Activated T-helper 1 cell treated with Interleukin-2 at 50 U/mL for 16 hours (primary cell): ENCODE data around the gene FAXC.

ENCODE experiments used
- DNase-seq: peaks from one replicate; pipeline ENCODE4 v3.0.0-alpha.2; 2020; ENCODE audit warnings: low read depth

FAXC gene

DNA sequence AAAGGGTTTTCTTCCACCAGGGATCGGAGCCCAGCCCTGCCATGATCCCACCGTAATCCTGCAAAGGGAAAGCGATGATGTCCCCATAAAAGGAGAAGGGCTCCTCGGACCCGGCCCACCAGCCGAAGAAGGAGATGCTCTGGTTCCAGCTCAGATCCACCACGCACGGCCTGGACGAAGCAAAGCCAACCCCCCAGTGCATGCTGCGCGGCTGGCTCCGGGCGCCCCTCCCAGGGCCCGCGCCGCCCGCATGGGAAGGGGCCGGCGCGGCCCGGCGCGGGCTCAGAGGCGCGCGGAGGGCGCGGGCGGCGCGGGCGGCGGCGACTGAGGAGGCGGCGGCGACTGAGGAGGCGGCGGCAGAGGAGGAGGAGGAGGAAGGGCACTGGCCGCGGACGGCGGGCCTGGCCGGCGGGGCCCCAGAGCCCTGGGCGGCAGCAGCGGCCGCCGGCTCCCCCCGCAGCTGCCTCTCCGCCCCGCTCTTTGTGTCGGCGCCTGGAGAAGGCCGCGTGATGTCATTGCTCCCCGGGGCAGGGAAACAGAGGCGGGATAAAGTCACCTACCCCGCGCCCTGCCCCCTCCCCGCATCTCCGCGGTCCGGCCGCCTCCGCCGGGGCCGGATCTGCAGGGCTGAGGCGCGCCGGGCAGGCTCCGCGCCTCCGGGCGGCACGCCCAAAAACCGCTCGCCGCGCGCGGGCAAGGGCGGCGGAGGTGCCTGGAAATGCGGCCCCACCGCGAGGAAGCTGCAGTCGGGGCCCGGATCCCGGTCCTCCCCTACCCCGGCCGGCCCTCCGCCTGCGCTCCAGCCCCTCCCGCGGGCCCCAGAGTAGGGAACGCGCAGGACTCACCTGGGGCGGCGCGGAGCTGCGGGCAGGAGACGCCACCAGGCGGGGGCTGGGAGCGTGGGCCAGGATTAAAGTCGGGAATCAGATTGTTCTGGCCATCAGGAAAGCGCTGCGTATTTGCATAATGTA lies at the start of gene FAXC:
Gene FAXC, minus strand, starts transcription at position 504 of the 971 bp plus-strand sequence. Its CDS starts 302 bp downstream, at position 202.
- DNase-seq = no peak

DNA sequence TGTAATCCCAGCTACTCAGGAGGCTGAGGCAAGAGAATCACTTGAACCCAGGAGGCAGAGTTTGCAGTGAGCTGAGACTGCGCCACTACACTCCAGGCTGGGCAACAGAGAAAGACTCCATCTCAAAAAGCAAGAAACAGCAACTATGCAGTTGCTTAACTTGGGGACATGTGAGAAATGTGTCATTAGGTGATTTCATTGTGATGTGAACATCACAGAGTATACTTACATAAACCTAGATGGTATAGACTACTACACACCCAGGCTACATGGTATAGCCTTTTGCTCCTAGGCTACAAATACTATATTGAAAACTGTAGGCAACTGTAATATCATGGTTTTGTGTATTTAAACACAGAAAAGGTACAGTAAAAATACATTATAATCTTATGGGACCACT lies 47.8 kb upstream of the FAXC start:
- no peak for DNase-seq

DNA sequence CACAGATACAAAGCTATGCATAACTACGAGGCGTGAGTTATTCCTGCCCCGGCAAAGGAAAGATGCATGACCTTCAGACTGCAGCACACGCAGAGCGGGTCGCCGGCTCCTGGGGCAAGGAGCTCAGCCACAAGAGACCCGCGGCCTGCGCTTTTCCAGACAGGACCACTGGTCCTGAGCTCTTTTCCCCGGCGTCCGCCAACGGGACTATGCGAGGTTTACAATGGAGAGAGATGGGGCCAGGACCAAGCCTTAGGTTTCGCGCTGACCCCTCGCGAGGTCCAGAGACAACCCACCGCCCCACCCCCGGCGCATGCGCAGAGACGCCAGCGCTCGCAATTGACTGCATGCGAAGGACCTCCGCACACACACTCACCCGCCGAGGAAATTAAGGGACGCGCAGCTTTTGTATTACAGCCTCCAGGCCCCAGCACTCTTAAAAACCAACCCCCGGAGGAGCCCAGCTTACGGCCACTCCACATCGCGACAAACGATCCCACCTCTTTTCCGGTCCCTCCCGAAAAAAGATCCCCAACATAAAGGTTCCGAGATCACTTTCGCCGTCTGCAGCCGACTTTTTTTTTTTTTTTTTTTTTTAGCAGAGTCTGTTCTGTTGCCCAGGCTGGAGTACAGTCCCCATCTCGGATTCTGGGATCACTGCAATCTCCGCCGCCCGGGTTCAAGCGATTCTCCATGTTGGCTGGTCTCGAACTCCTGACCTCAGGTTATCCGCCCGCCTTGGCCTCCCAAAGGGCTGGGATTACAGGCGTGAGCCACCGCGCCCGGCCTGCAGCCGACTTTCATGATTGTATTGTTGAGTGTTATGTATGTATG lies 44.4 kb upstream of the FAXC start, which contains the start of gene COQ3:
Gene COQ3, minus strand, starts transcription at position 498 of the 834 bp plus-strand sequence. Its CDS starts 16 bp downstream, at position 482.
- DNase-seq = peak; percentile 49

DNA sequence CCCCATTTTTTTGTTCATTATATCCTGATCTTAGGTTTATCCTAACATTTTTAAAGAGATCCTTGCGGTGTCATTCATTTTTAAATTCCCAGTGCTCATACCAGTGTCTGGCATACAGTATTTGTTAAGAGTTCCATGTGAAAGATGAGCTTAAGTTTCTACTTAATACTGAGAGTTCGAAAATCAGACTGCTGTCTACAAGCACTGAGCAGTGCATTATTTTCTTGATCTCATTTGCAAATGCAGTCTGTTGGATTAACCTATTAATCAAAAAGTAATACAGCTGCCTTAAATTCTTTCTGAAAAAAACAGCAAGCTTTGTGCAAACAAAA lies 43.9 kb upstream of the FAXC start:
- no peak for DNase-seq

DNA sequence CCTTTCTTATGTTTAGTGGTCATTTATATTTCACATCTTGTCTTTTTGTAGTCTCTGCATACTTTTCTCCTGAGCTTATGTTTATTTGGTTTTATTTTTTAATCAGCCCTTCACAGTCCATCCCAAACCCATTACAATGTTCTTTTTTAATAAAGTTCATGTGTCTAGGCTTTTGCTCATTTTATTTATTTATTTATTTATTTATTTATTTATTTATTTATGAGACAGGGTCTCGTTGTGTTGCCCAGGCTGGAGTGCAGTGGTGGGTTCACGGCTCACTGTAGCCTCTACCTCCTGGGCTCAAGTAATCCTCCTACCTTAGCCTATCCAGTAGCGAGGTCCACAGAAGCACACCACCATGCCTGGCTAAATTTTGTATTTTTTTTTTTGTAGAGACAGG lies 41.4 kb upstream of the FAXC start:
- DNase-seq = no peak

DNA sequence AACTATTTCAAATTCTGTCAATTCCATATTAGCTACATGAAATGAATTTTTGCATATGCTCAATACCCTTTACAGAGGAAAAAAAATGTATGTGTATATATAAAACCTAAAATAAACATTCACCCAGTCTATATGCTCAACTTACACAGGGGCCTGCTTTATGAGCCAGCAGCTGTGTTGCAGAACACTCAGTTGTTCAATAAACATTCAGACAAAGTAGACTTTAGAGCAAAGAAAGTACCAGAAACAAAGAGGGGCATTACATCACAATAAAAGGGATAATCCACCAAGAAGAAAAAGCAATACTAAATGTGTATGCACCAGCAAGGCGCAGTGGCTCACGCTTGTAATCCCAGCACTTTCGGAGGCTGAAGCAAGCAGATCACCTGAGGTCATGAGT lies 35.0 kb upstream of the FAXC start:
- DNase-seq = no peak

DNA sequence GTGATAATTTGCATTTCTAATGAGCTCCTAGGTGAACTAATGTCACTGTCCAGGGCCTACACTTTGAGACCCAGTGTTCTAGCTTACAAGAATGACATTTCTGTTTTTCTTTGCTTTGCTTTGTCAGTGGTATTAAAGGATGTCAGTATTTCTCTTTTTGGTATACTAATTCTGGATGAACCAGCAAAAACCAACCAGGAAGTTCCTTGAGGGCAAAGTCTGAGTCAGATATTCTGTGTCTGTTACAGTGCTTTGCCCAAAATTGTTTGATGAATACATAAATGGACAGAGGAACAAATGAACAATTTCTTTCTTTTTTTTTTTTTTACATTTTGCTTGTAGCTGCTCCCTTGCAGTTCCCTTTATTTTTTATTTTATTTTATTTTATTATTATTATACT lies 29.2 kb upstream of the FAXC start:
- DNase-seq = no peak

DNA sequence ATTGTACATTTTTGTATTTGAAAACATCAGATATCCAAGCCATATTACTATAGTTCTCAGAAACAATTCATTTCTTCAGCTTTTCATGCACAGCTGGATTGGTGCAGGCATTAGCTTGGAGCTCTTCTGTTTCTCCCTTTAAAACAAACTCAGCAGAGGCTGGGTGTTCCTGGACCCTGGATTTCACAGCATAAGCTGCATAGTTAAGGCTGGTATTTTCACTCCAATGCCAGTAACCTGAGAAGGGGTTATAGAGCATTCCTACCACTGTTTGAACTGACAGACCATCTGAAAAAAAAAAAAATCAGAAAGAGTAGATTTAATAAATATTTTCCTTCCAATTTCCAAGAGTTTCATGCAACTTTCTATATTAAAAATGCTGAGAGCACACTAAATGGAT lies 20.1 kb upstream of the FAXC start:
- no peak for DNase-seq

DNA sequence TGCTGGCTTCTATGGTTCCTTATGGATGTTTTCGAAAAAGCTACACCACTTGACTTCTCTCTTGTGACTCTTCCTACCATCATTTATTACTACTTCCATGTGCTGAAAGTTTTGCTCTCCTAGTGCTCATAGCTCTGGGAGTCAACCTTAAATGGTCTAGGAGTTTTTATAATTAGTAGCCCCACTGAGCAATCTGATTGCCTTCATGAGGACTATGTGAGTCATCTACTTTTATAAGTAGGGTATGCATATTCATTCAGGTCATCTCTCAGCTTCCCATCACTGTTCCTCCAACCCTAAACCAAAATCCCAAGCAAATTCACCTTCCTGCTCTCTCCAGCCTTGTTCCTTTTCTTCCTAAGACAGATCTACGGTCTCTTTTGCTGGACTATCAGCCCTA lies 17.4 kb upstream of the FAXC start:
- no peak for DNase-seq

DNA sequence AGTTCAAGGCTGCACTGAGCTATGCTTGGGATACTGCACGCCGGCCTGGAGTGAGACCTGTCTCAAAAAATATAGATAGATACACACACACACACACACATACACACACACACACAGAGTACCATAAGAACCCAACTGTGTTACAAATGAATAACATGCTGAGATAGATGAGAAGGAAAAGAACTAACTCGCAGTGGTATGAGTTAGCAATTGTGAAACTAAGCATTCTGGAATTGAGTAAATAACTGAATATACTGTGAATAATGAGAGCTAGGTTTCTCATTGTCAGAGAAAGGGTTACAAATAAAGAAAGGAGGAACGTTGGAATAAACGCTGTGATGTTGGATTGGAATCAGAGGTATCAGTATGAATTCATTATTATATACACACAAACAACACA lies 14.6 kb upstream of the FAXC start:
- DNase-seq = no peak

DNA sequence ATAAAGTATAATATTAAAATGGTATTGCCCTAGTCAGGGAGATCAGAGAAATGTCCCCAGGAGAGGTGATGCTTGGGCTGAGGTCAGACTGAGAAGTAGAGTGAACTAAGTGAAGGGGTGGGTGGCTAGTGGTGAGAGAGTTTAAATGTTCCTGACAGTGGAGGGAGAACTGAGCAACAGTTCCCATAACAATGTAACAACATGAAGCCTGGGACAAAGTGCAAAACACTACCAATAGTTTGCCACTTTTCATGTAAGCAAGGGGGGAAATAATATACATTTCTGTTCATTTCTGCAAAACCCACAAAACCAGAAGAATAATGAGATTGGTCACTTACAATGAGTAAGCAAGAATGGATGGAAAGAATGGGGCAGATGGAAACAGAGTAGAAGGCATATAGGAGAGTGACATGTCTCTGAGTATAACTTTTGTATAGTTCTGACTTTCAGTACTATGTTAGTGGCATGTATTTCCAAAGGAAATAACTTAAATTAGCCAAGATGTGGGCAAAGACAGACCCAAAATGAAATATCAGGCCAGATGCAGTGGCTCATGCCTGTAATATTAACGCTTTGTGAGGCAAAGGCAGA lies 13.3 kb upstream of the FAXC start:
- DNase-seq = no peak

DNA sequence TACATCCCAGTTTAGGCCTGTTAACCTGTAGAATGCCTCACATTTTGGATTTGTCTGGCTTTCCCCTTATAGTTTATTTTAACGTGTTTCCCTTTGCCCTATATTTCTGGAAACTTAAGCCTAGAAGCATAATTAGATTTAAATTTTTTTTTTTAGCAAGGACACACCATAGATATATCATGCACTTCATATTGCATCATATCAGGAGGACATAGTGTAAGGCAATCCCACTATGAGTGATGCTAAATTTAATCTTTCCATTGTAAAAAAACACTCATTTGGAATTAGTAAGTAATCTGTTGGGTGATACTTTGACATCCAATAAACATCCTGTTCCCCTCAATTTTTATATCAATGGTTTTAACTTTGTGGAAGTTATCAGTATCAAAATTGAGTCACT lies 10.3 kb upstream of the FAXC start:
- no peak for DNase-seq

DNA sequence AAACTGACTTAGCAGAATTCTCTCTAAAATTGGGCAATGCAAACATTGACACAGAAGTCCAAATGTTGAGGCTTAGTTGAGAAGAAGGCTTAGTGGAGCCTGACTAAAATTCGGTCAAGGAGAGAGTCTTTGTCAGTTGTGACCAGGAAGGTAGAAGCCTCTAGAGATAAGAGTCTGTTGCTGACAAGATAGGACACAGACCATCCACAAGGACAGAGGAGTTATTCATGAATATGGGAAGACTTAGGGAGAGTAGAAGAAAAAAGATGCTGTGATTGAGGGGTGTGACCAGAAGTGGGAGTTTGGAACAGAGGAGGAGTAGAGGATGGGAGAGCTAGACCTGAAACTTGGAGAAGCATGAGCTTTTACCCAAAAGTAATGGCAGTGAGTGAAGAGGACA lies 7.2 kb upstream of the FAXC start:
- no peak for DNase-seq

DNA sequence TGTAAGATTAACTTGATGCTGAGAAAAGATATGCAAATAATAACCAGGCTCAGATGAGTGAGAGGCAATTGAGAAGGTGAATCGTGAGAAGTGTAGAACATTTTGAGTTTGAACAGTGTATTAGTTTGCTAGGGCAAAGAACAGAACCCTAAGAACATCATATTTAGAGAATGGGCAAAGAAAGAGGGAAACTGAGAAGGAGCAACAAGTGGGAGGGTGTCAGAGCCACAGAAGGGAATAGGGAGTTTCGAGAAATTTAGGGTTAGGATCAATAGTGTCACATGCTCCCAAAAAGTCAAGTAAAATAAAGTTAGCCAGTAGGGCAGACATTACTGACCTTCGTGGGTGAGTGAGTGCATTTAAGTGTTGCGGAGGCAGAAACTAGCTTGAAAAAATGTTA lies 5.5 kb upstream of the FAXC start:
- no peak for DNase-seq

DNA sequence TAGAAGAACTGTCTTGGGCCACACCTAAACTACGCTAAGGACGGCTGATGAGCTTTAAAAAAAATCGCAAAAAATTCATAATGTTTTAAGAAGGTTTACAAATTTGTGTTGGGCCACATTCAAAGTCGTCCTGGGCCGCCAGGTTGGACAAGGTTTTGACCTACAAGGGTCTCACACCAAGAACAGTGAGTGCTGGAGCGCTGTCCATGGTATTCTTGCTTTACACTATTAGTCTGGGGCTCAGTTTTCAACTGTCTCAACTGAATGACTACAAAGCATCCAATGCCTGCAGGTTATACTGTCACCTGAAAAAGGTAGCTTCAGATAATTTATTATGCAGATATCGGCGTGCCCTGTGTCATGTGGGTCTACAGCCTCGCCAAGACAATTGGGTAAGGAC lies 3.7 kb upstream of the FAXC start:
- no peak for DNase-seq

DNA sequence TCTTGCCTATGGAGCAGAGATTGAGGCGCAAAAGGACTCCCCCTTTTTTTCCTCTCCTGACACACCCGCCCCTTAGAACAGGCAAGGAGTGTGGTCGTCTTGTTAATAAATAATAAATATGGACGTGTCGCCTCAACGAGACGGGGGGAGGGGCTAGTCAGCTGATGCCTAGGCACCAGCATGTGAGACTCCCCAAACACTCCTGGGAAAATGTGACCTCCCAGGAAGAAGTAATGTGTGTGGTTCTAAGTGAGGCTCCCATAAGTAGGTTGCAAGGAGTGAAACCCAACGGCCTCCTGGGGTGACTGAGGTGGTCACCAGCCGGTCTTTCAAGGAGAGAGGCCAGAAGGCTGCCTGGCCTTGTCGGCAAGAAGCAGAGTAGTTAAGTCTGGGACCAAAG lies 1.1 kb upstream of the FAXC start:
- no peak for DNase-seq

DNA sequence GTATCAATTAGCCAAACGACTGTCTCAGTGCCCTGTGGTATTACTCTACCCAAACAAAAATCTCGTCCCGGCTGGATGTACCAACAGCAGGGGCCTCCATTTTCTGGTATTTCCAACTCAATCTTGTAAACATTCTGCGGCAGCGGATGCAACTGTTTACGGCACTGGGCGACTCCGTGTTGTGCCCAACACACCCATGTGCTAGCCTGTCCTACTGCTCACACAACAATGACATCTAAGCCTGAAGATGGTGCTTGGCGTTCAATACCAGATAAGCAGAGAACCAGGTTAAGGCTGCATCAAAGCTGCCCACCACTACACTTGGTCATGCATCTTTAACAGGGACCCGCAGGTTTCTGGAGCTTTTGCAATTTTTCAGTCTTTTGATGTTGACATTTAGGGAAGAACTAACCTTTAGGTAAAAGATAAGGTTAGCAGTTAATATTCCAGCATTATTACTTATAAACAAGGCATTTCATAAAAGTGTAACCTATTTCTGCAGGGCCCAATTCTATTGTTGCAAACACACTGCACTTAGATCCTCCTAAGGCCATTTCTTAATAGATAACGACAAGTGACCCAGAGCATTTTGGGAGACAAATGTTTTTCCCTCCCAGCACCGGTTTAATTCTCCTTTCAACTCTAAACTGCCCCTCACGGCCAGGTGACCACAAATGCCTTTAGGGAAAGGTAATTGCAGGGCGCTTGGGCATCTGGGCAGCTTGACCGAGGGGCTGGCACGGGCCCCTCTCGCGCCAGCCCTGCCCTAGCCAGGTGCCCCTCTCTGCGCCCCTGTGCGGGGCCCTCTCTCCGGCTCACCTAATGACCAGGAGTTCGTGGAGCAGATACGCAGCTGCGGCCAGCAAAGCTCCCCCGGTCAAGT lies 945 bp downstream of the FAXC start:
- no peak for DNase-seq

DNA sequence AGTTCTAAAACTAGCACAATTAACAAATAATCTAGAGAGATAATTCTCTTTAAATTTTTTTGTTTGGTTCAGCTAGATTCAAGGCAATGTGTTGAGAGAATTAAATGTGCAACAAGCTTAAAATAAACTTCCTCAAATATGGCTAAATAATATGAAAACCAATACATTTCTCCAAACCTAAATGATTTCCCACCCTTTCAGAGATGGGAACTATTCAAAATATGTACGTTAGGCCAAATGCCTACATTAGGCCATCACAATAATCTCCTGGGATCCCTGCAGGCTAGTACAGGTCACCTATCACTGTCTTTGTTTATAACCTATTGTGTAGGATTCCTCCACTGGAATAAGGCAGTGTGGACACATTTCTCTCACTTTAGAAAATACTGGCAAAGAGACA lies 1.7 kb downstream of the FAXC start:
- DNase-seq = no peak

DNA sequence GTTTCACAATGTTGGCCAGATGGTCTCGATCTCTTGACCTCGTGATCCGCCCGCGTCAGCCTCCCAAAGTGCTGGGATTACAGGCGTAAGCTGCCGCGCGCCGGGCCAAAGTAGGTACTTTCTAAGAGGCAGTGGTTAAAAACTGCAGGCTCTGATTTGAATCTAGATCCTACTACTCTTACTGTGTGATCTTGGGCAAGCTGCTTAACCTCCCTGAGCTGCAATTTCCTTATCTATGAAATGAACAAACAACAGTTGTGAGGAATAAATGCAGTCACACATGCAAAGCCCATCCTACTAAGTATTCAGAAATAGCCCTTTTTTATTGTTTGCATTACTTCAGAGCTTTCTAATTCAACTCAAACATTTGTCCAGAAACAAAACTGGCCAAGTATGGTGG lies 2.9 kb downstream of the FAXC start:
- no peak for DNase-seq

DNA sequence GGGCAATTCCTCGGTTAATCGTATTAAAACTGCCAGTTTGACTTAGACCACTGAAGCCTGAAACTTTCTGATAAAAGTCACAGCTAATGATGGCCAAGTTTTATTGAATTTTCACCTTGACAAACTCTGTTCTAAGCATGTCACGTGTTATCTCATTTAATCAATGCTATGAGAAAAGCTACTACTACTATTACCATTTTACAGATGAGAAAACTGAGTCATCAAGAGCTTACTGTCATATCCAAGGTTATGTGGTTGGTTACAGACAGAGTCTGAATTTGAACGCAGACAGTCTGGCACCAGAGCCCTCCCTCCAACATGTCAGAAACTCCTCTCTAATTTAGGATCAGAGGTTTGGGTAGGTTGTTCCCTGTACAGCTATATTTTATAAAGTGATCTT lies 4.3 kb downstream of the FAXC start:
- DNase-seq = no peak

DNA sequence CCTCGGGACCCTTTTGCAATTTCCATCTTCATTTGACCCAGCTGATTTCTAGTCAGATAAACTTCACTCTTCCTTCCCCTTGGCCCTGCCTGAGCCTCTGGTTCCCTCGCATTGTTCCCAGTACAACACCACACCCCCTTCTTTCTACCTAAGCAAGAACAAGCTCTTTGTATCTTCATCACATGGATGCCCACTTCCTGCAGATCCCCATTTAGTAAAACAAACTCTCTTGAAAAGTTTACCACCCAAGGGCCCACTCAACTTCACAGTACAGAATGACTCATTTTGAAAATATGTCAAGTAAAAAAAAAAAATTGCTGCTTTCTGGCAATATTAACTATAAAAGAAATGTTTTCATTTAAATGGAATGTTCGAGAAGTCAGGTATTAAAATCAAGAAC lies 5.2 kb downstream of the FAXC start:
- no peak for DNase-seq
